Activated T-cell treated with anti-CD3 and anti-CD28 coated beads for 1 hour (primary cell): ENCODE measurements around the gene PDE8A.
"Not testable (repeated sequence)": the region's sequence is repeated elsewhere in the genome, so short reads cannot be mapped to it uniquely, and the experiment has no call there.

Experiments used
- DNase-seq: peaks from one replicate; pipeline ENCODE4 v3.0.0-alpha.2; 2020; ENCODE audit warnings: low read depth

Gene PDE8A

GRCh38 chr15:84961707-84962106 is 19.9 kb upstream of the PDE8A start:
- DNase-seq: no peak

GRCh38 chr15:84962955-84963354 is 18.7 kb upstream of the PDE8A start:
- no peak for DNase-seq

- DNase-seq: no peak
These were observed 14.3 kb upstream of the PDE8A start for GRCh38 chr15:84967380-84967779.

- no peak for DNase-seq
These were observed 13.4 kb upstream of the PDE8A start for GRCh38 chr15:84968301-84968700.

- no peak for DNase-seq
These were observed 12.4 kb upstream of the PDE8A start for GRCh38 chr15:84969257-84969656.

GRCh38 chr15:84970843-84971242 is 10.8 kb upstream of the PDE8A start:
- no peak for DNase-seq

GRCh38 chr15:84973492-84974460 is 7.9 kb upstream of the PDE8A start:
- no peak for DNase-seq

- no peak for DNase-seq
These were observed 5.7 kb upstream of the PDE8A start for GRCh38 chr15:84975871-84976351.

- DNase-seq: no peak
These were observed 4.8 kb upstream of the PDE8A start for GRCh38 chr15:84976746-84977345.

GRCh38 chr15:84979651-84980050 is 2.0 kb upstream of the PDE8A start:
- no peak for DNase-seq

- DNase-seq: peak; percentile 84
These were observed 1.2 kb upstream of the PDE8A start for GRCh38 chr15:84980196-84981053.

GRCh38 chr15:84981054-84981710 is 474 bp upstream of the PDE8A start:
- DNase-seq: peak; percentile 92

GRCh38 chr15:84982301-84982920 is 755 bp downstream of the PDE8A start:
- peak; percentile 36 for DNase-seq

- DNase-seq: no peak
These were observed 1.6 kb downstream of the PDE8A start for GRCh38 chr15:84983294-84983693.

GRCh38 chr15:84983711-84984110 is 2.1 kb downstream of the PDE8A start:
- no peak for DNase-seq

GRCh38 chr15:84985158-84985557 is 3.5 kb downstream of the PDE8A start:
- DNase-seq: no peak

- DNase-seq: not testable (repeated sequence)
These were observed 5.7 kb downstream of the PDE8A start for GRCh38 chr15:84987351-84987750.

GRCh38 chr15:84987949-84988624 is 6.4 kb downstream of the PDE8A start:
- DNase-seq: no peak

GRCh38 chr15:84988909-84989644 is 7.4 kb downstream of the PDE8A start:
- no peak for DNase-seq

- DNase-seq: no peak
These were observed 8.9 kb downstream of the PDE8A start for GRCh38 chr15:84990507-84990906.
